SK-N-MC (cell line): ENCODE results near the gene CDA.

Experiments
- EZH2 ChIP-seq: fragments of 200-600 bp; sonication (generic); IDR thresholded peaks from one replicate; pipeline ENCODE4 v1.6.1; 2017; ENCODE audit warnings: antibody characterized with exemption
- POLR2AphosphoS5 ChIP-seq: IDR thresholded peaks from 2 replicates; pipeline ENCODE4 v1.6.1; 2012; ENCODE audit warnings: mild to moderate bottlenecking, low read depth, low read length, borderline replicate concordance

GRCh38 chr1:20584890-20585289 lies 4.0 kb upstream of the CDA start:
- TF ChIP-seq POLR2AphosphoS5, result no peak
- TF ChIP-seq EZH2, result no peak
